PC-9 (cell line): ENCODE data around the gene HOXC13. TPM values are rescaled to one million over a fixed set of nuclear protein-coding genes. Genes with fewer than 3 reads are reported as not detected.

Experiments
- BruUV-seq: library from RNA; stranded (reverse); fragments of 400-500 nt; replicated peaks from 2 replicates; lab custom pipeline; 2021; lab: Mats Ljungman, UMichigan
- CTCF ChIA-PET: fragments of 300-600 bp; sonication (Branson Sonifier 250); formaldehyde crosslinking; loops from one replicate; lab custom pipeline; 2022; ENCODE audit warnings: antibody characterized with exemption; lab: Charles Lee
- POLR2A ChIA-PET: fragments of 300-600 bp; sonication (Branson Sonifier 250); formaldehyde crosslinking; loops from one replicate; lab custom pipeline; 2022; ENCODE audit warnings: antibody characterized with exemption; ENCODE audit not compliant: unreplicated experiment; lab: Charles Lee
- DNase-seq, 2 experiments: peaks; one replicate each; pipeline versions ENCODE4 v3.0.0 to v3.0.0-alpha.2; 2015 to 2022; ENCODE audit warnings: mixed read lengths in 1 of 2
- H2AFZ ChIP-seq: fragments of 200-600 bp; sonication (generic); 2 replicates; pipeline ENCODE4 v1.8.1; 2017; ENCODE audit warnings: antibody characterized with exemption
- H3F3A ChIP-seq: fragments of 200-600 bp; sonication (generic); 2 replicates; pipeline ENCODE4 v1.8.1; 2017; ENCODE audit warnings: antibody characterized with exemption, mild to moderate bottlenecking, low read depth; ENCODE audit not compliant: insufficient read depth
- H3K27ac ChIP-seq: fragments of 200-600 bp; sonication (generic); 2 replicates; pipeline ENCODE4 v1.6.1; 2016; ENCODE audit warnings: mixed run types
- H3K27me3 ChIP-seq: fragments of 200-600 bp; sonication (generic); 2 replicates; pipeline ENCODE4 v1.6.1; 2016; ENCODE audit warnings: low read depth, mixed run types; ENCODE audit not compliant: insufficient read depth
- H3K36me3 ChIP-seq: fragments of 200-600 bp; sonication (generic); 2 replicates; pipeline ENCODE4 v1.6.1; 2016; ENCODE audit warnings: low read depth, mixed run types
- H3K4me1 ChIP-seq: fragments of 200-600 bp; sonication (generic); replicated peaks from 2 replicates; pipeline ENCODE4 v1.6.1; 2016; ENCODE audit warnings: mixed run types; ENCODE audit not compliant: insufficient read depth
- H3K4me2 ChIP-seq: fragments of 200-600 bp; sonication (generic); 2 replicates; pipeline ENCODE4 v1.6.1; 2017; ENCODE audit warnings: mixed run types
- H3K4me3 ChIP-seq: fragments of 200-600 bp; sonication (generic); 2 replicates; pipeline ENCODE4 v1.6.1; 2016; ENCODE audit warnings: mixed run types
- H3K79me2 ChIP-seq: fragments of 200-600 bp; sonication (generic); 2 replicates; pipeline ENCODE4 v1.6.1; 2017; ENCODE audit warnings: low read depth, mixed run types
- H3K9me2 ChIP-seq: fragments of 200-600 bp; sonication (generic); 2 replicates; pipeline ENCODE4 v1.8.1; 2017; ENCODE audit warnings: mild to moderate bottlenecking; ENCODE audit not compliant: insufficient read depth
- H3K9me3 ChIP-seq: fragments of 200-600 bp; sonication (generic); 2 replicates; pipeline ENCODE4 v1.8.1; 2016; ENCODE audit warnings: low read depth; ENCODE audit not compliant: insufficient read depth
- H4K20me1 ChIP-seq: fragments of 200-600 bp; sonication (generic); 2 replicates; pipeline ENCODE4 v1.8.1; 2017; ENCODE audit not compliant: insufficient read depth
- EZH2 ChIP-seq: fragments of 200-600 bp; sonication (generic); IDR thresholded peaks from 2 replicates; pipeline ENCODE4 v1.8.0; 2017; ENCODE audit warnings: antibody characterized with exemption, low read depth
- intact Hi-C: fragments of 100-400 bp; cut with micrococcal nuclease; formaldehyde crosslinking; loops from one replicate; pipeline ENCODE4 v1.10.0; 2022; ENCODE audit not compliant: unreplicated experiment
- total RNA-seq: library from RNA; stranded (reverse); gene quantifications from 2 replicates; pipeline ENCODE4 v1.2.3, GENCODE V29; 2021
- TF ChIP-seq, protein P1 (sequence below): fragments of 200-600 bp; sonication (generic); conservative IDR thresholded peaks from 2 replicates; pipeline ENCODE4 v1.6.1; 2017; ENCODE audit warnings: mixed run types, antibody characterized with exemption, mild to moderate bottlenecking, moderate library complexity

The HOXC13 gene
- total RNA-seq, 1 experiment from 2014 or later: 1.8 TPM

DNA sequence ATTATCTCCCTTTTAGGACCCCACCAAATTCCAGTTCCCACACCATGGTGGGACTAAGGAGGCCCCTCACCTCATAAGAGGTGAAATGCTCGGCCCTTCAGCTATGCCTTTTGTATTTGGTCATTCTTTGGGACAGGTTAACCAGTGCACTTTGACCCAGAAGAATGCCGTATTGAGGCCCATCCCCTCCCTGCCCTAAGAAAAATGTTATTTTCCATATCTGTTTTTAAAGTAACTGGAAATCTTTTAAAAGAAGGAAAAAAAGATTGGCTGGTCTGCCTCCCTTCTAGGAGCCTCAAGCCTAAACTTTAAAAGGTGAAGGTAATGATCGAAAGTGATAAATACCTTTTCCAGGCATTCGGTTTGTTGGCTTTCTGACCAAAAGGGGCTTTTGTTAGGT, 5.7 kb upstream of the HOXC13 start:
- no peak for DNase-seq
- Histone ChIP-seq H3F3A (no peaks in the 10 kb centered on the region), H3K79me2 (no peaks in the 10 kb centered on the region), H3K4me3 (no peak overlapping the region), H3K4me2 (no peak overlapping the region), H4K20me1 (no peaks in the 10 kb centered on the region), H3K27ac (no peak overlapping the region), H3K4me1 (peaks cover 2% of the 10 kb centered on the region; the same call in 1 of the 2 replicates), H3K27me3 (no peaks in the 10 kb centered on the region), H2AFZ (no peak overlapping the region), H3K36me3 (no peaks in the 10 kb centered on the region), H3K9me3 (no peaks in the 10 kb centered on the region), H3K9me2 (no peaks in the 10 kb centered on the region)
- CTCF ChIA-PET: no interaction called here
- intact Hi-C loops: no loop called here
- no TSS peak for BruUV-seq
- no peak for TF ChIP-seq EZH2
- TF ChIP-seq, protein P1, sequence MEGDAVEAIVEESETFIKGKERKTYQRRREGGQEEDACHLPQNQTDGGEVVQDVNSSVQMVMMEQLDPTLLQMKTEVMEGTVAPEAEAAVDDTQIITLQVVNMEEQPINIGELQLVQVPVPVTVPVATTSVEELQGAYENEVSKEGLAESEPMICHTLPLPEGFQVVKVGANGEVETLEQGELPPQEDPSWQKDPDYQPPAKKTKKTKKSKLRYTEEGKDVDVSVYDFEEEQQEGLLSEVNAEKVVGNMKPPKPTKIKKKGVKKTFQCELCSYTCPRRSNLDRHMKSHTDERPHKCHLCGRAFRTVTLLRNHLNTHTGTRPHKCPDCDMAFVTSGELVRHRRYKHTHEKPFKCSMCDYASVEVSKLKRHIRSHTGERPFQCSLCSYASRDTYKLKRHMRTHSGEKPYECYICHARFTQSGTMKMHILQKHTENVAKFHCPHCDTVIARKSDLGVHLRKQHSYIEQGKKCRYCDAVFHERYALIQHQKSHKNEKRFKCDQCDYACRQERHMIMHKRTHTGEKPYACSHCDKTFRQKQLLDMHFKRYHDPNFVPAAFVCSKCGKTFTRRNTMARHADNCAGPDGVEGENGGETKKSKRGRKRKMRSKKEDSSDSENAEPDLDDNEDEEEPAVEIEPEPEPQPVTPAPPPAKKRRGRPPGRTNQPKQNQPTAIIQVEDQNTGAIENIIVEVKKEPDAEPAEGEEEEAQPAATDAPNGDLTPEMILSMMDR: no peak
- POLR2A ChIA-PET: interaction anchor here (0.6 to 0.7 kb wide), 2 partner anchors 72 to 175 kb away, joined by 7 to 13 read pairs; no protein-coding TSS in a partner anchor

DNA sequence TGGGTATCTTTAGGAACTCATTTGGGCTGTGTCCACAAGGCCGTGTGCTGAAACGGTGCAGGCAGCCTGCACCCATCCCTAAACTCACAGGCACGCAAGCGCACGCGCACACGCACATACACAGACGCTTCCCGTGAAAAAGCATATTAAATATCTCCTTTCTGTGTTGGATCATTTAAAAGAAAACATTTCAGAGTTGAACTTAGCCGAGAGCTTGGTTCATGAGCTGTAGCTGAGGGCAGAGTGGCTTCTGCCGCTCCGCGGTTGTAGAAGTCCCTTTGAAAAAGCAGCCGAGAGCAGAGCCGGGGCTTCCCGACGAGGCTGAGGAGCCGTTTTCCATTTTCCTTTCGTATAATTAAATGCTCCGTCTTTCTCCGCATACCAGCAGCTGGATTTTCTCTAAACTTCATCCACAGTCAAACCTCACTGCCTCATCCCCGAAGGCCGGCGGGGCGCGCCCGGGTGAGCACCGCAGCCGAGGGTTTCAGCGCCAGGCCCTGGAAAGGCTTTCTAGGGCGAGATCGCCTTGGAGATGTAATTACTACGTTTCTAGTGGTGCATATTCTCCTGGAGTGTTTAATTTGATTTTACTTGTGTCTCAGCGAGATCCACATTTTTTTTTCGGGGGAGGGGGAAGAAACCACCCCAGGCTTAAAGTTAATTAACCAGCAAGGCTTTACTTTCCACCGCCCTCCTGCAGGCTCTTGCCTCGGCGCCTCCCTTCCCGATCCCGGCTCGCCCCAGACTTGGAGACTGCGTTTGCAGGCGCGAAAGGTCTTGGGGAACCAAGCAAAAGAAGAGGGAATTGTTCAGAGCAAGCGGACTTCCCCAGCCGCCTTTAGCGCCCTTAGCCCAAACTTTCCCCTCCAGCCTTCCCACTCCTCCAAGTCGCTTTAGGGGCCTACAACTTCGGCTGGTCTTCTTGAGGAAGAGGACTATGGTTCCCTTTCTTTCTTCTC, 3.0 kb upstream of the HOXC13 start:
- TF ChIP-seq EZH2: no peak
- CTCF ChIA-PET: interaction anchor here (0.6 to 0.9 kb wide), 2 partner anchors 13 to 56 kb away, joined by 3 to 12 read pairs; no protein-coding TSS in a partner anchor
- Histone ChIP-seq H3K27ac (no peak overlapping the region), H2AFZ (no peak overlapping the region), H3K9me2 (no peaks in the 10 kb centered on the region), H3F3A (no peaks in the 10 kb centered on the region), H3K4me3 (no peak overlapping the region), H3K79me2 (peaks cover 17% of the 10 kb centered on the region), H3K4me2 (no peak overlapping the region), H4K20me1 (no peaks in the 10 kb centered on the region), H3K36me3 (no peaks in the 10 kb centered on the region), H3K27me3 (no peaks in the 10 kb centered on the region), H3K4me1 (peaks cover 5% of the 10 kb centered on the region; the same call in 1 of the 2 replicates), H3K9me3 (no peaks in the 10 kb centered on the region)
- POLR2A ChIA-PET: interaction anchor here (1.0 kb wide), 1 partner anchor 56 kb away, joined by 4 read pairs; no protein-coding TSS in a partner anchor
- no TSS peak for BruUV-seq
- intact Hi-C loops: no loop called here
- DNase-seq: no peak

DNA sequence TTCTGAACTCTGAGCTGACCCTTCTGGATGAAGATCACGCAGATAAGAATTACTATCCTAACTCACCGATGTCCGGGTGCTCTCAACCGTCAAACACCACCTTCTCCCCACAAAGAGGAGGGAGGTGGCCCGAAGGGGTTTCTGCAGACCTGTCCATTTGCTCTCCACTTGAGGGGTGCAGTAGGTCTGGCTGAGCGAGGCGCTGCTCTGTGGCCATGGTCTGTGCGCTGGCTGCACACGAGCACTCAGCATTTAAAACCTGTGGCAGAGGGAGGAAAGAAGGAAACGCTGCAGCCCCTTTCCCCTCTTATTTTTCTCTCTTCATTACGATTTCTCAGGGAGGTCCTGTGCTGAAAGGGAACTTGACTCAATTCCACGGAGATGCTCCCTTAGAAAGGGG, 1.5 kb upstream of the HOXC13 start:
- Histone ChIP-seq H3K27me3 (no peaks in the 10 kb centered on the region), H4K20me1 (no peaks in the 10 kb centered on the region; the same call in 1 of the 2 replicates), H3K79me2 (peaks cover 31% of the 10 kb centered on the region), H2AFZ (no peak overlapping the region), H3K4me1 (peaks cover 5% of the 10 kb centered on the region; the same call in 1 of the 2 replicates), H3K9me2 (no peaks in the 10 kb centered on the region), H3K9me3 (no peaks in the 10 kb centered on the region), H3F3A (no peaks in the 10 kb centered on the region), H3K4me3 (no peak overlapping the region), H3K27ac (no peak overlapping the region), H3K4me2 (no peak overlapping the region), H3K36me3 (no peaks in the 10 kb centered on the region; the same call in 1 of the 2 replicates)
- POLR2A ChIA-PET: interaction anchor here (0.6 kb wide), 1 partner anchor 68 kb away, joined by 3 read pairs; no protein-coding TSS in a partner anchor
- no TSS peak for BruUV-seq
- intact Hi-C loops: no loop called here
- no peak for TF ChIP-seq EZH2
- TF ChIP-seq, protein P1: no peak
- no peak for DNase-seq
- CTCF ChIA-PET: no interaction called here
